HG02588 (cell line): Measurements from ENCODE around the gene ARHGAP44.

Experiments
- ATAC-seq: cut with Tn5 transposase; IDR thresholded peaks from one replicate; pipeline ENCODE4 v1.9.1; 2021; ENCODE audit warnings: mild to moderate bottlenecking, moderate library complexity; ENCODE audit not compliant: unreplicated experiment

Gene ARHGAP44, protein sequence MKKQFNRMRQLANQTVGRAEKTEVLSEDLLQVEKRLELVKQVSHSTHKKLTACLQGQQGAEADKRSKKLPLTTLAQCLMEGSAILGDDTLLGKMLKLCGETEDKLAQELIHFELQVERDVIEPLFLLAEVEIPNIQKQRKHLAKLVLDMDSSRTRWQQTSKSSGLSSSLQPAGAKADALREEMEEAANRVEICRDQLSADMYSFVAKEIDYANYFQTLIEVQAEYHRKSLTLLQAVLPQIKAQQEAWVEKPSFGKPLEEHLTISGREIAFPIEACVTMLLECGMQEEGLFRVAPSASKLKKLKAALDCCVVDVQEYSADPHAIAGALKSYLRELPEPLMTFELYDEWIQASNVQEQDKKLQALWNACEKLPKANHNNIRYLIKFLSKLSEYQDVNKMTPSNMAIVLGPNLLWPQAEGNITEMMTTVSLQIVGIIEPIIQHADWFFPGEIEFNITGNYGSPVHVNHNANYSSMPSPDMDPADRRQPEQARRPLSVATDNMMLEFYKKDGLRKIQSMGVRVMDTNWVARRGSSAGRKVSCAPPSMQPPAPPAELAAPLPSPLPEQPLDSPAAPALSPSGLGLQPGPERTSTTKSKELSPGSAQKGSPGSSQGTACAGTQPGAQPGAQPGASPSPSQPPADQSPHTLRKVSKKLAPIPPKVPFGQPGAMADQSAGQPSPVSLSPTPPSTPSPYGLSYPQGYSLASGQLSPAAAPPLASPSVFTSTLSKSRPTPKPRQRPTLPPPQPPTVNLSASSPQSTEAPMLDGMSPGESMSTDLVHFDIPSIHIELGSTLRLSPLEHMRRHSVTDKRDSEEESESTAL

DNA sequence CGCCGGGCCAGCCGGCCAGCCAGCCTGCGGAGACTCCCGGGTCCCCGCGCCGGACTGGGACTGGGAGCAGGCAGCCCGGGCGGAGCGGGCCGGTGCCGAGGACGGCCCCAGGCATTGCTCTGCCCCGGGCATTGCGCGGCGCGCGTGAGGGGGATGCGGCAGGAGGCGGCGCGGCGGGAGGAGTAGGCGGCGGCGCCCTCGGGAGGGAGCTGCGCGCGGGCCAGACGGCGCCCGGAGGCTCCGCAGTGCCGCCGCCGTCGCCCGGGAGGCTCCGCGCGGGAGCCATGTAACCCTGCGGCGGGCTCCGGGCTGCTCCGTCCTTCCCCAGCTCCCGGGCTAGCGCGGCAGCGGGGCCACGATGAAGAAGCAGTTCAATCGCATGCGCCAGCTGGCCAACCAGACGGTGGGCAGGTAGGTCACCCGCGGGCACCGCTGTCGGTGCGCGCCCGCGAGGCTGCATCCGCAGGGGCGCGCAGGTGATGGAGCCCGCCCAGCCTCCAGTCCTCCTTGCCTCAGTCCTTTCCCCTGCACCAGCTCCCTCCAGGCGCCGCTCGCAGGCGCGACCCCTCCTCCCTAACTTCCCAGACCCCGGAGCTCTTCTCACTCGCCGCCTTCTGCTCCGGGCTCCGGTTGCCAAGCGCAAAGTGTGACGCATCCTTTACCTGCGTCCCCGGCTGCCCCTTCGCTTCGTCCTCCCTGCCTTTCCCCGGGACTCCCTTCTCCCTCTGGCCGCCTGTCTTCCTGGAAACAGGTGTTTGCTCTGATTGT, at the start of gene ARHGAP44:
TSS of gene ARHGAP44 (plus strand) at position 18 of the 768 bp plus-strand sequence. CDS start at position 359, 341 bp downstream.
- peak; percentile 74 for ATAC-seq

DNA sequence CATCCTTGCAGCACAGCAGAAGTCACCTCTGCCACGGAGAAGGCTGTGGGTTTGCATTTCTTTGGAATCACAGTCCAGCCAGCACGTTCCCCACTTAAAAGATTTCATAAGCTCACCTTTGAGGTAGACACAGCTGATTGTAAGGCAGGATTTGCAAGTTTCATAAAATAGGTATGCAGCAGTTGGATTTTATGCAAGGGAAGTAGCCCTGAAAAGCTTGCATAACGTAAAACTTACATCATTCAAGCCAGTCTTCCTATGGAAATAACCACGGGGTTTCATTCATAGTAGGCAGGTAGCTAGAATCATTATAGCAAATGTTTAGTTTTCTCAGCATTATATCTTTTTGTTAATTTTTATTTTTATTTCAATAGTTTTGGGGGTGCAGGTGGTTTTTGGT, 49.8 kb upstream of the ARHGAP44 start:
- no peak for ATAC-seq

DNA sequence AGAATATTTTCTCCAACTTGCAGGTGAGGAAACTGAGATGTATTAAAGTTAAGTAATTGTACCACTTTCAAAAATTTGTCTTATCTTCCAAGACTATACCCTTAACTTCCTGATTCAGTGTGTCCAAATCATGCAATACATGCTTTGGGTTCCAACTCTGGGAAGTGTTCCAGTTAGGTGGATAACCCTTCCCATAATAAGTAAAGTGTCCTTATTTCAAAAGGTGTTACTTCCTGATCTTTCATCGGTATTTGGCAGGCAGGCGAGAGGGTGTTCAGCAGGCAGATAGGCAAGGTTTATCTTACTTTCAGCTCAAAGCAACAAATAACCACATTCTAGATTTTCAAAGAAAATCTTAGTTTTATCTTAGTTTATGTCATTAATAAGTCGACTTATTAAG, 46.3 kb upstream of the ARHGAP44 start:
- no peak for ATAC-seq

DNA sequence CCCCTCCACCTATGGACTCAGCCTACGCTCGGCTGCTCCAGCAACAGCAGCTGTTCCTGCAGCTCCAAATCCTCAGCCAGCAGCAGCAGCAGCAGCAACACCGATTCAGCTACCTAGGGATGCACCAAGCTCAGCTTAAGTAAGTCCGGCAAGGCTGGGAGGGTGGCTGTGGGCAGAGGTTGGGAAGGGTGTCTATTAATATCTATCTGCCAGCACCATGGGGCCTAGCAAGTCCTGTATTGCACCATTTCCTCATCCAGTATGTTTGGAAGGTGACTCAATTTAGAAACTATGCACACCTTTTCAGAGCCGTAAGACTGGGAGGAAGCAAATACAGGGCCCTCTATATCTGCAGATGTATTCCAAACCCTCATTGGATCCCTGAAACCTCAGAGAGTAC, 45.0 kb upstream of the ARHGAP44 start:
- ATAC-seq, result no peak

DNA sequence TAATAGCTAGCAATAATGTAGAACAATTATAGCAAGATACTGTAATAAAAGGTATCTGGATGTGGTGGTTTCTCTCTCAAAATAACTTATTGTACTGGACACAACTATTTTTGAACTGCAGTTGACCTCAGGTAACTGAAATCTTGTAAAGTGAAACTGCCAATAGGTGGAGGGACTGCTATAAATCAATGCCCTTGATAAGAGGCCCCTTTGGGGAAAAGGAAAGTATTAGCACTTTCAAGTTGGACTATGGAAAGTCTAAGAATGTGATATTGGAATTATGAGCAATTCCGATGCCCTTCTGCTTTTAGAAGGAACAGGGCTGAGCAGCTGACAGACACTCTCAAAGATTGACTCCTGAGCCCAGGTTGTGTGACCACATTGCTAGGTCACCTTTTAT, 44.5 kb upstream of the ARHGAP44 start:
- ATAC-seq, result no peak

DNA sequence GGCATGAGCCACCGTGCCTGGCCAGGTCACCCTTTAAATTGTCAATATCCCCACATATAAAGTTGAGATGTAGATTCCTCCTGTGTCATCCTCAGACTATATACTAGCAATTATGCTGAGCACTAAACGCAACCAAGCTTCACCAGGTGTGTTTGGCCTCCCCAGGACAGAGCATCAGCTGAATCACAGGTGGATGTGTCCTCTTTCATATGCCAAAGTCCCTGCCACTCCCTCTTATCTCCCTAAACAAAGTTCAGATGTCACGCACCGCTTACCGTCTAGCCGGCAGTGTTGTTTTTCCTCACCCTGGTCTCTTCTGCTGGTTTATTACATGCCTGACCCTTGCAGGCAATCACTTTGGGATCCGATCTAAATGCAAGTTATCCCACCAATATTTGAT, 43.8 kb upstream of the ARHGAP44 start:
- ATAC-seq, result no peak

DNA sequence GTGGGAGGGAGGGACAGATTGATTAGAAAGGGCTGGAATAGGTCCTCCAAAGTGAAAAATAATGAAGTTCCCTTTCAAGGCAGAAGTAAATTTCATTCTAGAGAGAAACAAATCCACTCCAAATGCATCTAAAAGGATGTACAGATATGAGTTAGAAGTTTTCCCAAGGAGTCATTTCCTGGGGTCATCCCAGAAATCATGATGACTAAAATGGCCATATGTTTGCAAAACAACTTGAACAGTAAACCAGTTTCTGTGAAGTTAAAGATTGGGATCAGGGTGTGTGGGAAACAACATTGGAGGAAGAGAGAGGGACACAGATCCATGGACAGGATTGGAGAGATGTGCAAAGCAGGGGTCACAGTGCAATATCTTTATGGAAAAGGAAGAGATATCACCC, 32.5 kb upstream of the ARHGAP44 start:
- no peak for ATAC-seq

DNA sequence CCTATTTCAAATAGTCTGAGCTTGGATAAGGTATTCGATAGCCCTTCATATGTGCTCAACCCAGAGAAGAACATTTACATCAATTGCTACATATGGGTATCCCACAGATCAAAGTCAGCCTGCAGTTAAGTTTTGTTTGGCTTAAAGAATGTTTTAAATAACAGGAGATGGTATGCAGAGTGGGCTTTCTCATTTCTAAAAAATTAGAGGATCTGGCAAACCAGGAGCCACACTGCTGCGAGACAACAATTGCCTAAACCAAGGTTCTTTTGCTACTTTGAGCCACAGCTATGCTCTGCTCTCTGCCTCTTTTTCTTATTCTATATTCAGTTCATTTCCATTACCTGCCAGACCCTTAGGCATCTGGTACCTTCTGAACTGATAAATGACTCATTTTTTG, 30.2 kb upstream of the ARHGAP44 start:
- ATAC-seq, result no peak

DNA sequence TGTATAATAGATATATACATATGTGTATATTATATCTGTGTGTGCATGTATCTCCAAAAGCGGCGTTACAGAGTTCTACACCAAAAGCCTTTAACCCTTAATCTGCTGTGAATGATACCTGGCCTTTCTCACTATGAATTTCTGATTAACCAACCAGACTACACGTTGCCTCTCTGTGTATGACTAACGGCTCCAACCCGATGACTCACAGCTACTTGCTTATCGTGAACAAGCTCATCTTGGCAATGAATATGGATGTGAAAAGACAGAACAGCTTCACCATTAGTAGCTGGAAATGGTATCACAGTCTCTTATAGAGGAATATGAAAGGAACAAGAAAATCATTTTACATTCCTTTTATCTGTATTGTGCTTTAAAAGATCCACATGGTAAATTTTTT, 23.8 kb upstream of the ARHGAP44 start:
- ATAC-seq, result no peak

DNA sequence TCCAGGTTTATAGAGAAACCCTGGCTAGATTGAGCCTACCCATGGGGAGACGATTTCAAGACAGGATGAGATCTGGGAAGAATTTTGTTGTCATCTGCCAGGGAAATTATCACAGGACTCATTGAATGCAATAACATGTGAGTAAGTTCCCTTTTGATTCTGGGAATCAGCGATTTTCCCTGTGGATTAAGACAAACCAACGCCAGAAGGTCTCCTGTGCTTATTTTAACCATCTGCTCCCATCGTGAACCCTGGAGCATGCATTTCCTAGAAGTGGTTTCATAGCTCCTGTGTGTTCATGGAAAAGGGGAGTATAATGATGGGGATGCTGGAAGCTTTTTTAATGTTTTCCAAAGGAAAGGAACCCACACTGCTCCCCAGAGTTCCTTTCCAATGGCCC, 21.0 kb upstream of the ARHGAP44 start:
- no peak for ATAC-seq

DNA sequence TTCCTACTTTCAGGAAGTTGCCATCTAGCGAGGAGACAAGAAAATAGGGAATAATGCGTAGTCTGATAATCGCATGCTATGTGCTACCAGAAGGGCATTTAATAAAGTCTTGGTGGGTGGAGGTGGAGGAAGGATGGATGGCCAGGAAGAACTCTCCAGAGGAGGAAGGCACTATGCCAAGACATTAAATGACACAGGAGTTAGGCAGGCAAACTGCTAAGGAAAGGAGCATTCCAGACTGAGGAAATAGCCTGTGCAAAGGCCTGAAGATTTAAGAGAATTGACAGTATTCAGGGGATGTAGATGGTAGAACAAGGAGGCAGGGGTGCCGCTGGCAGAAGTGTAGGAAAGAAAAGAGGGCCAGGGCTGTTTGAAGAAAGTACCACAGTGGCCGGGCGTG, 19.3 kb upstream of the ARHGAP44 start:
- ATAC-seq, result no peak

DNA sequence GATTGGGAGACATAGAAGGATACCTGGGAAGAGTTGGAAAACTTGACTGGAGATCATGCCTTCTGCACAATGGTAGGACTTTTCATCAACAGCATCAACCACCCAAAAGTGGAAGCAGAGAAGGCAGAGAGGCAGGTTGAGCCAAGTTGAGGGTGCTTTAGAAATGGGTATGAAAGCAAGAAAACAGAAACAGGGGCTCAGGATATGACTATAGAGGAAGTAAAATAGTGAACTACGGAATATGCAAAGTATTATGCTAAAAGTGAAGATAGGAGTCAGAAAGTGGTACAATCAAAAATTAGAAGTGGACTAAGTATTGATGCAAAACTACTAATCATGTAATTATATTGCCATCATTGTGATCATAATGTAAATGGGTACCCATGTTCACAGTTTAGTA, 16.1 kb upstream of the ARHGAP44 start:
- ATAC-seq, result no peak

DNA sequence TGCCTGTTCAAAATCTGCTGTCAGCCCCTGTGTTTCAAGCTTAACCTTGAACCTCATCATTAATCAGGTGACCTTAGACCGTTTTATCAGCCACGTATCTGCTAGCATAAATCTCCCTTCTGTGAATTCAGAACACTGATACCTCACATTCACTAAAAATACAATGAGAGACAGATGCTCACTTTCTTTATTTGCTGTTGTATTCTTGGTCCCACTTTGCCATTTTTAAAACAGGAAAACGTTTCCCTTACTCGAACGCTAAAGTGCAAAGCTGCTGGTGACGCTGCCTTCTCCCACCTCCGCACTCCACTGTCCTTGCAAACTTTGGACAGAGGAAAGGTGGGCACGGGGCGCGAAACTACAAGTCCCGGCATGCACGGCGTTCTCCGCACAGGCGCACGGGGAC, 220 bp upstream of the ARHGAP44 start:
- ATAC-seq, result peak; percentile 93

DNA sequence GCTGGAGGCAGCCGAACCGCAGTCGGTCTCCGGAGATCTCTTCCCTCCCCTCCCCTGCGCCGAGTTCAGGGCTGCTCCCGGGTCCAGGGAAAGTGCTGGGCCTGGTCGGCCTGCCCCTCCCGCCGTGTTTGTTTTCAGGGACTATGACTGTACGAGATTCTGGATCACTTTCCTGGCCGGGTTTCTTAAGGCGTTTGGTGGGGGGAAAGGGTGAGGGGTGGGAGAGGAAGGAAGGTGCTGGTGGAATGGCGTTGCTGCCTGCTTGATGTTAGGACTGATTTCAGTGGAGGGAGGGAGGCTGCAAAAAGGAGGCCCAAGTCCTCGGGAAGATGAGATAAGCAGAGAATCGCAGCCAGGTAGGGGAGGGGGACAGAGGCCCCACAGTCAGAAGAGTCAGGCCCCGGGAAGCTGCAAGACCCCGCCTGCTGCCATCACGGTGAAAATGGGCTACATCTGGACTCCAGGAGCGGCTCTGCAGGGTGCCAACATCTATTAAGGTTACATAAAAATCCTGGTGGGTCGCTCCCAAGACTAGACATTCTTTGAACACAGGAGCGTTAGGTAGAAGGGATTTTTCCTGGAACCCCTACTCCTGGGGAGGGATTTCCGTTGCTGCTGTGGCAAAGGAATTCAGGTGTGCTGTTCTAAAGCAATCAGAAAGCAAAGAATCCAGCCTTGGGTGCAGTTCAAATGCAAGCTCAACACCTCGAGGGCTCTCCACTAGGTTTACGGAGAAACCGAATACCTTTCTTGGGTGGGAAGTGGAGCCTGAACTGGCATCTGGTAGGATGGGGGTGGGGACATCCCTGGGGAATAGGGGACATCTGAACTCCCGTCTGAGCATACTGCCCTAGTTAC, 1.2 kb downstream of the ARHGAP44 start:
- ATAC-seq, result no peak

DNA sequence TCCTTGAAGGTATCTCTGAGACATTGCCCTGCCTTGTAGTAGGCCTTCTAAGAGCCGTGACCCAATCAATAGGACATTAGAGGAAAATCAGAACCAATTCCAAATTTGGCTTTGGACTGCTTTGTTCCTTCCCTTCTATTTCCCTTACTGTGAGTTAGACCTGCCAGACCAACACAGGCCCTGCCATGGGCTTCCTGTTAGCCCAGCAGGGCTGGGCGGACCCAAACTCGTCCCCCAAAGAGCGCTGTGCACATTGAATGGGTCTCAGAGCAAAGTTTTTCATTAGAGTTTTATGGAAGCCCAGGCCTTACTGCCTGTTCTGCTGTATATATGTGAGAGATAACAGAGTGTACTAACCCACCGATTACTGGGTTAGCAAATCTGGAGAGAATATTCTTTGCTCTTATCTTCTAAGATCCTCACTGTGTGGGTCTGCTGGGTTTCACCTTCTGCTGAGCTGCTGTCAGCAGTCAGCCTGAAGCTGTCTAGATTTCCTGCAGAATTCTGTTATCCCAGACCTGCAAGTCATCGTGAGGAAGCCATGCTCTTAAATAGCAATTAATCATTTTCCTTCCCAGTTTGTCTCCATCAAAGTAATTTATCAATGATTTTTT, 5.7 kb downstream of the ARHGAP44 start:
- ATAC-seq, result no peak

DNA sequence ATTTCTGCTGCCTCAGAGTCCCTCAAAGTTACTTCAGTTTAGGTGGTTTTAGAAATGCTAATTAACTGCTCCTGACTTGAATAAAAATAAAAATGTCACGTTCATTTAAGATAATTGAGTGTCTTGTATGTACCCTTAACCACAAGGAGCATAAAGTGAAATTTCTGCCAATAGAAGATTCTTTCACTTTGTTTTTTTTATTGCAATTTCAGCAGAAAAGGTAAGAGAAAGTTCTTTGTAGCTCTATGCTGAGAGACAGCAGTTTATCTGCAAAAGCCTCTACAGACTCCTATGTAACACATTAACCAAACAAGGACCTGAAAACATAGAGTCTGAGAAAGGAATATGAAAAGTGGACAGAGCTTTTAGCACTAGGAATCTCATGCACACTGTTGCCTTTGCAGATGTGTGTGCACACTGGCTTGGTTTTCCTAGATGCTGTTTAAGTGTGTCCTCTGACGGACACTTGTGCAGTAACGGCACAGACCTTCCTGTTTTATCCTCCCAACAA, 11.6 kb downstream of the ARHGAP44 start:
- ATAC-seq, result no peak

DNA sequence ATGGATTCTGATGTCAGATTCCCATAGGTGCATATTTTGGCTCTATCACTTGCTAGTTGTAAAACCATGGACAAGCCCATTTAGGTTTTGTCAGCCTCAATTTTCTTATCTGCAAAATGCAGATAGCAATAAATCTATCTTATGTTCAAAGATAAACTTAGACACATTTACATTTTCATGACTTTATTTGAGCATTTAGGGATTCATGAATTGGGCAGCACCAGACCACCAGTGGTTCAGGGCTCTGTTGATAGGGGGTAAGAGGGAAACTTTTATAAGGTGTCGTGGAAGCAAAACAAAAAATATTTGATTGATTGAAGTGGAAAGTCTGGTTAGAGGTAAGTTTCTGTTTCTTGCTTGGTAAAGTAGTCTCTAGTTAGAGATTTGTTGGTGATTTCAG, 17.3 kb downstream of the ARHGAP44 start:
- no peak for ATAC-seq

DNA sequence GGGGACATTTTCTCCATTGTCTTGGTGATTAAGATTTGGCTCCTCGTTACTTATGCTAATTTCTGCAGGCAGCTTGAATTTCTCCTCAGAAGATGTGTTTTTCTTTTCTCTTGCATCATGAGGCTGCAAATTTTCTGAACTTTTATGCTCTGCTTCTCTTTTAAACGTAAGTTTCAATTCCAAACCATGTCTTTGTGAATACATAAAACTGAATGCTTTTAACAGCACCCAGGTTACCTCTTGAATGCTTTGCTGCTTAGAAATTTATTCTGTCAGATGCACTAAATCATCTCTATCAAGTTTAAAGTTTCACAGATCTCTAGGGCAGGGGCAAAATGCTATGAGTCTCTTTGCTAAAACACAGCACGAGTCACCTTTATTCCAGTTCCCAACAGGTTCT, 19.4 kb downstream of the ARHGAP44 start:
- no peak for ATAC-seq

DNA sequence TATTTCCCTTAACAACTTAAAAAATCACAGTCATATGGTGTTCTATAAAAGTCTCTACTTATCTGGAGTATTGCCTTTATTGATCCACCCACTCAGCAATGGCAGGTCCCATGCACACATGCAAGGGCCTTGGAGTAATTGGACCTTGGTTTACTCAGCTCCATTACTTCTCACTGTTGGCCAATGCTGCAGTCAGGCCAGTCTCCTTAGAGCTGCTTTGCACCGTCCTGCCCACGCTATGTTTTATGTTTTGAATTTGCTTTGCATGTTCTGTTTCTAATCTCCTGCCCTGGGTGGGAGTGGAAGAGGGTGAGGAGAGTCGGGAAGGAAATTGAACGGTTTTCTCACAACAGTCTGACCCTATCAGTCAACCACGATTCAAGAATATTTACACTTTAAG, 23.6 kb downstream of the ARHGAP44 start:
- no peak for ATAC-seq

DNA sequence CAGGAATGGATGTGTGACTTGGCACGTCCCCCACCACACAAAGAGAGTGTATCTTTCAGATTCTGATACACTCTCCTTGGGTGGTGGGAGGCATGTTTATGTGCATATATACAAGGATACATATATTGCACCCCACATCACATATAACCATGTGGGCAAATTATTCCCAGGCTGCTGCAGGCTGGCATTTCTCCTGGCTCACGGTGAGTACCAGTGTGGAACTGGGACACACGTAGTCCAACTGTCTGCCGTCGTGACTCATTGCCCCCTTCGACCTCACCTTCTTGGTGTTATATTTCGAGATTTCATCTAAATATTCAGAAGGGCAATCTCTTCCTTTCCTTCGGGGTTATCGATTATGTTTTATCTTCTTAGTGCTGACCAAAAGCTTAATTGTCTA, 24.4 kb downstream of the ARHGAP44 start:
- no peak for ATAC-seq
